Endometrium (tissue), 2 donors: ENCODE measurements around the gene TIMELESS.
"Not testable (repeated sequence)": the region's sequence is repeated elsewhere in the genome, so short reads cannot be mapped to it uniquely, and the experiment has no call there.

Source experiments
- FAIRE-seq: peaks from 2 replicates; lab custom pipeline; 2012; peaks lifted over from hg19 to GRCh38; lab: Jason Lieb, UNC
- donor health status: control.
- donor health status: control.

Gene TIMELESS

DNA sequence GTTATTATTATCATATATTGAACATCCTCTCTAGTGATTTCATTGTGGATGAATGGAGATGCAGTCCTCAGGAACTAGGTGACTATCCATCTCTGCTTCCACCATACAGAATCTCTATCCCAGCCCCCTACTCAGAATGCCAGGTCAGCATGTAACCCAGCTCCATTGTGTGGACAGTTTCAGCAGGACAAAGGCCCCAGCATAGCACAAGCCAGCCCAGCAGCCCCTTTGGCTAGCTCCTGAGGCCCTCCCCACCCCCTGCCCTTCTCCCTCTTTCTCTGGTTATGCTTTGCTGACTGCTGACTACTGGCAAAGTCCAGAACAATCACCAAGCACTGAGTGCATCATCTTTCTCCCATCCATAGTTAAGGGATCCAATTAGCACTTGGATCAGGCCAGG is 13.3 kb upstream of the TIMELESS start:
- no peak for FAIRE-seq

DNA sequence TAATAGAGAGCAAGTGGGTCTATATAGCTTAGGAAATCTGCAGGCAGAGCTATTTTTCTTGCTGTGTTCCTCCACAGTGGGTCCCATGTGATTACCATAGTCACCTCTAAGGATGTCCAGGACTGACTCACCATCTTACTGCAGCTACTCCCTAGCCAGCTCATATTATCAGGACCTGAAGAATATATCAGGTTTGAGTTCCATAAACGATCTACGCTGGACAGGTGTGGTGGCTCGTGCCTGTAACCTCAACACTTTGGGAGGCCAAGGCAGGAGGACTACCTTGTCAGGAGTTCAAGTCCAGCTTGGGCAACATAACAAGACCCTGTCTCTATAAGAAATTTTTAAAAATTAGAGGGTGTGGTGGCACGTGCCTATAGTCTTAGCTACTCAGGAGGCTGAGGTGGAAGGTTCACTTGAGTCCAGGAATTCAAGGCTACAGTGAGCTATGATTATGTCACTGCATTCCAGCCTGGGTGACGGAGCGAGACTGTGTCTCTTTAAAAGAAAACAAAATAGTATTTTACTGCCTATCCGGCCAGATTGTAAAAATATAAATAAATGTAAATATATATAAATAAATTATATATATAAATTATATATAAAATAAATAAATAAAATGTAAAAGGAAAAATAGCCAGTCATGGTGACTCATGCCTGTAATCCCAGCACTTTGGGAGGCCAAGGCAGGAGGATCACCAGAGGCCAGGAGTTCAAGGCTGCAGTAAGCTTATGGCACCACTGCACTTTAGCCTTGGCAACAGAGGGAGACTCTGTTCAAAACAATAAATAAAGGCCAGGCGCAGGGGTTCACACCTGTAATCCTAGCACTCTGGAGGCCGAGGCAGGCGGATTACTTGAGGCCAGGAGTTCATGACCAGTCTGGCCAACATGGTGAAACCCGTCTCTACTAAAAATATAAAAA is 12.3 kb upstream of the TIMELESS start:
- FAIRE-seq = no peak

GRCh38 chr12:56457817-56458216 is 8.6 kb upstream of the TIMELESS start:
- FAIRE-seq = no peak

- FAIRE-seq = no peak
Observed at GRCh38 chr12:56454557-56454956, 5.3 kb upstream of the TIMELESS start, which contains the start of gene MIP. Gene MIP (minus strand): TSS chr12:56454657. CDS start chr12:56454613, 44 bp downstream.

DNA sequence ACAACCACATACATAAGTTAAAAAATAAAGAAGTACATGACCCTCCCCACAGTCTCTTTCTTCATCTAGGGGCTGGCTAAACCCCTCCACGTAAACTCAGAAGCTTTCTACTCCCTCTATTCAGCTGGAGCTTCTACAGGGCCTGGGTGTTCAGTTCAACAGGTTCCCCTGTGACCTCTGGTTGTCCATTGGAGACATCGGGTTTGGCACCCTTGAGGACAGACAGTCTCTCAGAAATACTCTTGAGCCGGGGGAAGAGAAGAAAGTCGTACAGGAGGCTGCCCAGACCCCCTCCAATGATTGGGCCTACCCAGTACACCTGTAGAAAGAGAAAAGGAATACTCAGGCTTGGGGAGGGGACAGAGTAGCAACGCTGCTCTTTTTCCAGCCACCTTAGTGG is 1.9 kb upstream of the TIMELESS start:
- FAIRE-seq = no peak

- no peak for FAIRE-seq
Observed at GRCh38 chr12:56450241-56450640, 1.0 kb upstream of the TIMELESS start.

GRCh38 chr12:56449622-56449984 is 377 bp upstream of the TIMELESS start:
- FAIRE-seq = no peak

GRCh38 chr12:56443208-56443607 is 6.0 kb downstream of the TIMELESS start:
- not testable (repeated sequence) for FAIRE-seq

DNA sequence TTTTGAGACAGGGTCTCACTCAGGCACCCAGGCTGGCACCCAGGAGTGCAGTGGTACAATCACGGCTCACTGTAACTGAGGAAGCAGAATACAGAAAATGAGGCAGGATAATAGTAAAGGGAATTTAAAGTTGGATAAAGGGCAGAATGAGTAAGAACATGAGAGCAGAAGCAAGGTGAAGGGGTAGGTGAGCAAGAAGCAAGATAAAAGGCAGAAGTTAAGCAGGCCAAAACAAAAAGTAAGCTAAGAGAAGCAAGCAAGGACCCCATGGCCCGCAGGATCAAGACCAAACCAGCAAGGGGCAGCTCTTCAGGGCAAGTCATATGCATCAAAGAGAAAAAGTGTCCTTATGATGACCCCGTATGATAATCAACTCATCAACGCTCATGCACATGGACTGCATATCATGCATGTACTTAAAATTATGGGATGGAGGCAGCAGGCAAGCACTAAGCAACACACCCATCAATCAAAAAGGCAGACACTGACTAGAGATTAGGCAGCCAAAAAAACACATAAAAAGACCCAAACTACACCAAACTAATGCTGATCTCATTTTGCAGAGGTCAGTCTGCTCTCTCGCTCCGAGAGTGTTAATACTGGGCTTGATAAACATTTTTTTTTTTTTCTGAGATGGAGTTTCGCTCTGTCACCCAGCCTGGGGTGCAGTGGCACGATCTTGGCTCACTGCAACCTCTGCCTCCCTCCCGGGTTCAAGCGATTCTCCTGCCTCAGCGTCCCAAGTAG is 11.6 kb downstream of the TIMELESS start:
- no peak for FAIRE-seq

DNA sequence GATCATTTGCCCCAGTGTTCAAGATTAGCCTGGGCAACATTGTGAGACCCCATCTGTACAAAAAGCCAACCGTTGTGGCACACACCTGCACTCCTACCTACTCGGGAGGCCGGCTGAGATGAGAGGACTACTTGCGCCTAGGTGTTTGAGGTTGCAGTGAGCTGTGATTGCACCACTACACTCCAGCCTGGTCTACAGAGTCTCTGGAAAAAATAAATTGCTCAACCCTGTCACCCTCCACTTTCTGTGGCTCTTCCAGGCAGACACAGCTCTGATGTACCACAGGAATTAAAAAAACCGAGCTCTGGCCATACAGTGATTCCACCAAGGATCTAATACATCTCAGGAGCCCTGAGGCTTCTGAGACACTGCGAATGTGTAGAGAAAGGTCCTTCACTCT is 14.4 kb downstream of the TIMELESS start:
- no peak for FAIRE-seq

DNA sequence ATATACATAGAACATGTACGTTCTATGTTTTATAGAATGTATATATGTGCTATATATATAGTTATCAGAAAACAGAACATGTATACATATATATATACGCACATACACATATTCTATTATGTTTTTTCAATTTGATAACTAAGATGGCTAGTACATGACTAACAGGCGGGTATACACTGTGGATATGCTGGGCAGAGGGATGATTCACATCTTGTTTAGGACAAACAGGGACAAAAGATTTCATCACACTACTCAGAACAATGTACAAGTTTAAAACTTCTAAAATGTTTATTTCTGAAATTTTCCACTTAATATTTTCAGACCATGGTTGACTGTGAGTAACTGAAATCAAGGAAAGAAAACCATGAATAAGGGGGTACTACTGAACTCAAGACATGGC is 17.4 kb downstream of the TIMELESS start:
- FAIRE-seq = no peak

DNA sequence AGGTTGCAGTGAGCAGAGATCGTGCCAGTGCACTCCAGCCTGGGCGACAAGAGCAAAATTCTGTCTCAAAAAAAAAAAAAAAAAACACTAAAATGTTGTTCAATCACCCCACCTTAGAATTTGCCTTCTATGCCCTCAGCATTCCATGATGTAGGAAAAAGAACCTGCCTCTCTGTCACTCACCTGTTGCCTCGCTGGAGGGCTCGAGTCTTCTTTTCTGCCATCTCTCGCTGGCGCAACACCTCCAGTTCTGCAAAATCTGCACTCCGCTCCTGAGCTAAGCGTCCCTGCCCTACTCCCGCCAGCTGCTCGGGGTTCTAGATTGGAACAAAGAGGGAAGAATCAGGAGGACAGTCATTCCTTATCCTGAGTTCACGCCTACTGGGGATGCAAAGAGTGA is 17.9 kb downstream of the TIMELESS start:
- no peak for FAIRE-seq

GRCh38 chr12:56425940-56426438 is 23.2 kb downstream of the TIMELESS start:
- FAIRE-seq = no peak

DNA sequence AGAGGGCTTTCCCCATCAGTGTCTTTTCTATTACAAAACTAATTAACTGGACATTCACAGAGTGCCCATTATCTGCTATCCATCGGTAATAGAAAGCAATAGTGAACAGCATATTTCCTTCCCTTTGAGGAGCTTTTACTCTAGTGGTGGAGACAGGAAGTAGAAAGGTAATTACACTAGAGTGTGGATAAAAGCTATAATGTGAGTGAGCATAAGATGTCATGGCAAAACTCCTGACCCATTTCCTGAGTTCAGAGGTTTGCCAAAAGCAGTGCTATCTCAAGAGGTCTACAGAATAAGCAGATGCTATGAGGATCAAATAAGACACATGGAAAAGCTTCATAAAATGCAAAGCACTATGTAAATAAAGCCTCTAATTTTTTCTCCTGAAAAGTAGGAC is 24.0 kb downstream of the TIMELESS start:
- no peak for FAIRE-seq

GRCh38 chr12:56420411-56420810 is 28.8 kb downstream of the TIMELESS start:
- no peak for FAIRE-seq

GRCh38 chr12:56417739-56418138 is 31.5 kb downstream of the TIMELESS start:
- no peak for FAIRE-seq

DNA sequence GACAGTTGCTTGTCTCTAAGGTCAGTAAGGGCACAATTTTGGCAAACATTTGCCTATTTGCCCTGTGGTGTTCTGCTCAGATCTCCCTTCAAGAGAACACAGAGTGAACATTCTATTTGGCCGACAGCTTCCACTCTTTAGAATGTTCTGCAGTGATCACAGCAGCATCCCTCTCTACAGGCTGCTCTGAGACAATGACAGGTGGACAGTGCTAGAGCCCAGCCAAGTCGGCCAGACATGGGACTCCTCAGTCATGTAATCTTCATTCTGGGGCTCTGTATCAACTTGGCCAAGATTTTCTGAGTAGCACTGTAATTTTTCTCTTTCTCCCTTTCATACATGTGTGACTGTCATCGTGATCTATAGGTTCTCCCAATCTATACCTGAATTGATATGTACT is 34.8 kb downstream of the TIMELESS start:
- FAIRE-seq = no peak

DNA sequence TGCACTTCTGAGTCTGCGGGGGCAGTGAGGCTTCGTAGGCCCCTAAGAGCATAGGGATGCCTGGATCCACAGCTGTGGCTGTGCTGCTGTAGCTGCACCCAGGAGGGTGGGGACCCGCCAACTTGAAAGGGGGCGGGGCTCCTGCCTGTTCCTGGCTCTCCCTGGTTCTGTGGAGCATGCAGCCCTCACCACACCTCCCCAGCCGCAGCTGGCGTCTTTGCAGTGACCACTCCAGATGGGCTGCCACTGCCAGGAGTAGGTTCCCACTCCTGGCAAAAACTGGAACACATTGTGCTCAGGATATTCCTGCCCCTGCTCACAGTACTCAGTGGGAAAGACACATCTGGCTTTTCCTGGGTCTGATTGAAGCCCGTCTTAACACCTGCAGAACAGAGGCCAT is 35.8 kb downstream of the TIMELESS start:
- no peak for FAIRE-seq

DNA sequence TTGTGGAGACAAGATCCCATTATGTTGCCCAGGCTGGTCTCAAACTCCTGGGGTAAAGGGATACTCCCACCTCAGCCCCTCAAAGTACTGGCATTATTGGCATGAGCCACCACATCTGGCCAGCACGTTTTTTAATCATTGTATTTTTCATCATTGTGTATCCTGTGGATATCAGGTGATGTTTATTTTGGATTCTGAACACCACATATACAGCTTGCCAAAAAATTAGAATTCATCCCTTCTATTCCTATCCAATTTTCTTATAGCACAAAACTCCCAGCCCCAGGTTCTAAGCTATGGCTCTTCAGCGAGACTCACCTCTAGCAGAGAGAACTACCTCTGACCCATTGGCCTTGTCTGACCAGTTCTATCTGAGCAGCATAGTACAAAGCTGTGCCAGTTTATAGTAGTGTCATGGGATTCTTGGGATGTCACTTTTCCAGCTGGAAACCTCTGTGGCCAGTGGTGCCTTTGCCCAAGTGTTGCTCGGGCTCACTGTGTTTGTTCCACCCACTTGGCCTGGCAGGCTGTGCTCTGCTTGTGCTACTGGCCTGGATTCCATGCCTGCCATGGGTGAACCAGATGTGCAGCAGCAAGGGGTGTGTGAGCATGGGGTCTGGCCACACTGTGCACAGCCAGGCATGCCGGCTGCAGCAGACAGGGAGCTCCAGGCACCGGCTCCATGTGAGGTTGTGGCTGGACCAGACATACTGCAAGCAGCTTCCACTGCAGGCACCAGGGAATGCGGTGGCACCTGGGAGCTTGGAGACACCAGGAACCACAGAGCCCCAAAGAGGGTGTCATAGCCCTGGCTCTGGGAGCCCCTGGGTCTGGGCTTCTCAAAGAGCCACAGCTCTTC is 37.2 kb downstream of the TIMELESS start:
- no peak for FAIRE-seq

GRCh38 chr12:56410768-56411167 is 38.5 kb downstream of the TIMELESS start:
- no peak for FAIRE-seq

DNA sequence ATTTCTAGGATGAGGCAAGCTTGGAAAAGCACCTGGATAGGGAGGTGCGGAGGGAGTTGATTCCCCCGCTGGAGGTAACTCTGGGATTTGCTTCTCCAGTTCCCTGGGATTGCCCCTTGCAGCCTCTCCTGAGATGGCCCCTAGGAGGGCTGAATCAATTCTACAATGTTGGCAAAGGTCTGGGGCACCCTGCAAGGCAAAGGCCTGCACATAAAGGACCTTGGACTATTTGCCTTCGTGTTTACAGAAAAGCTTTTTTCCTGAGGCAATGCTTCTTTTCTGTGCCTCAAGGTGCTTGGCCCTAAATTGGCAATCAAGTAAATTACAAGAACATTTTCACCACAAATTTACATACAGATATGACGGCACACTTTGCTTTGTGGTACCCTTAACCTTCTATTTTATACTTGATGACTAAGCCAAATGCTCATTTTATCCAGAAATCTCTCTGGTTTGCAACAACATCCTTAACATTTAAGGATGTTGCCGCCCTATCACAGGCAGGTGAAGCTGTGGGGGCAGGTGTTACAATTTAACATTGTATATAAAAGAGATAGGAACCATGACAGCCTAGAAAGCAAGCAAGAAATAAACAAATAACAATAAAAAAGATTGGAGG is 40.3 kb downstream of the TIMELESS start:
- no peak for FAIRE-seq

GRCh38 chr12:56404227-56404626 is 45.0 kb downstream of the TIMELESS start:
- FAIRE-seq = not testable (repeated sequence)
